GM21360 (cell line): Measurements from ENCODE around the gene MEN1.

Experiments used
- ATAC-seq: cut with Tn5 transposase; IDR thresholded peaks from one replicate; pipeline ENCODE4 v1.9.1; 2021; ENCODE audit warnings: mild to moderate bottlenecking, moderate library complexity; ENCODE audit not compliant: unreplicated experiment

Gene MEN1

DNA sequence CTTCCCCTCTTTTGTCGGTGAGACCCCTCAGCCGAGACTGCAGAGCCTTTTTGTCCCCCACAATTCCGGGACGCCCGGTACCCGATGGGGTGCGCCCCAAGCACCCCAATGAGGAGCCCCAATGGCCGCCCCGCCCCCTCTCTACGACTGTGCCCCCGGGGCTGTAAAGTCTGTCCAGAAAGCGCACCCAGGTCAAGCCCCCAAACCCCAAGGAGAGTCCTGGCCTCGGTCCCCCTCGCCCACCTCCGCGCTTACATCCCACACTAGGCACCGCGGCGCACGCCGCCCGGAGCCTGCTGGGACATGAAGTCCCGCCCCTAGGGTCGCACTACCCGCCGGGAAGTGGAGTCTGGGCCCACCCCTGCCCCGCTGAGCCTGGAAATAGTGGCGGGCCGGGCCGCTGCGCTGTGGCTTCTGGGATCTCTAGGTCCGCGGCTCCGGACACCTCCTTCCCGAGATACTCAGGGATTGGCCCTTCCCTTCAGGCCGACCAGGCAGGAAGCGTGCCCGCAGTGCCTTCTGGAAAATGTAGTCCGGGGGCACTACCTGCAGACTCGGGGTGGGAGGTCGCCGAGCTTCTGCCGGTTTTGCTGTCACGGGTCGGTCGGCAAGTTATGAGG, at the start of gene MEN1:
Gene MEN1 (minus strand): TSS at position 281 of the 620 bp plus-strand sequence. CDS start 442 bp downstream, outside the sequence.
- peak; percentile 52 for ATAC-seq

DNA sequence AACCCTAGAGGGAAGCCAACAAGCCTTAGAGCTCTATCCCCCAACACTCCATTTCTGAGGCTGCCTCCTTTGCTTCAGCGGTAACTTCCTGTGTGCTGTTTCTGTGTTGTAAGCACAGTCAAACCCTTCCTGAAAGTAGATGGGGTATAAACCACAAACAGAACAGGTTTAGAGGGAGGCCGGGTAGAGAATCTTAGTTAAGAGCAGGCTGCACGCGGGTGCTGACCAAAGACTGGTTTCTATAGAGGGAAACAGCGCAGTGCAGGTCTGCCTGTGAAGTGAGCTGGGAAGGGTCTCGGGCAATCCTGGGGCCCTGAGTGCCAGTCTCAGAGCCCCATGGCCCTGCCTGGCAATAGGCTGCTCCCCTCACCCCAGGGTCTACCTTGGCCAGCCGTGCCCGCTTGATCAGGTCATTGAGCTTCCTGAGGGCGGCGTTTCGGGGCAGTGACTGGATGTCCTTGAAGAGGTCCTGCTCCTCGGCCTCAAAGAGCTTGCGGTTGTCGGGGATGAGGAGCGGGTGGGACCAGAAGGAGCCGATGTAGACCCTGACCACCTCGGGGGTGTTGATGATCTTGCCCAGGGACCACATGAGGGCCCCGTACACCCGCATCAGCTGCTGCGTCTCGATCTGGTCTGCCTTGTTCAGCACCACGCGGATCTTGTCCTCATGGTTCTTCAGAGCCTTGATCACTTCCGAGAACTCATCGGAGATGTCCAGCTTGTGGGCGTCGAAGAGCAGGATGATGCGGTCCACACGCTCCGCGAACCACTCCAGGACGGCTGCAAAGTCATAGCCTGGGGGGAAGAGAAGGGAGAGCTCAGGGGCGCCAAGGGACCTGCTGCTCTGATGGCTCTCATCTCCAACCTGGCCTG, 49.4 kb upstream of the MEN1 start:
- peak; percentile 65 for ATAC-seq

DNA sequence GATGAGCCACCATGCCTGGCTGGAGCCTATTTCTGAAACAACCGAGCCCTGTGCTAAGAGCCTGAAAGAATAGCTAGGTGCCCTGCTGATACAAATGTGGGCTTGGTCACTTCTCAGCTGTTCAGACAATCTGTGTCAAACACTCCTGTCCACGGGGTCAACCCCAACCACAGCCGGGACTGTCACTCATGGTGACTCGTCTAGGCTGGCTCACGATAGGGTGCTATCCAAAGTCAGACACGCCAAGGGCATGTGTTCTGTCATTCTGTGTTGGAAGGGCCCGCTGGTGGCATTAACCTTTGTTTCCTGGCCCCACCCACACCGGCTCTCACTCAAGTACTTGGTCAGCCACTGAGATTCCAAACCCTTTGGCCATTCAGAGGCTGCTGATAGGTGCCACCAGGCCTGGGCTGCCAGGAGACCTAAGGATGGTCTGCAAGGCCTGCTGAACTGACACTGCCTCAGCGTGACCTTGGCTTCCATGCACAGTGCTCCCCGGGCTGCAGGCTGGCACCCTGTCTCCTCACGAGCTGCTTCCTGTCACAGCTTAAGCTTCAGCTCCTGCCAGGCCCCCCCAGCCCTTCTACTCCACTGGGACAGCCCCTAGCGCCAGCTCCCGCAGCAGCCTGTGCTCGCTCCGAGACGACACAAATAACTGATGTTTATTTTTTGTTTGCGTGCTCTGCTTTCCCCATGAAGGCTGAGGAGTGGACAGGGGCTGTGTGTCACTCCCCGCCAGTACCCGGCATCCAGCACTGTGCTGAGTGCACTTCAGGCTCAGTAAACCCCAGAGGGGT, 48.3 kb upstream of the MEN1 start:
- ATAC-seq, result no peak

DNA sequence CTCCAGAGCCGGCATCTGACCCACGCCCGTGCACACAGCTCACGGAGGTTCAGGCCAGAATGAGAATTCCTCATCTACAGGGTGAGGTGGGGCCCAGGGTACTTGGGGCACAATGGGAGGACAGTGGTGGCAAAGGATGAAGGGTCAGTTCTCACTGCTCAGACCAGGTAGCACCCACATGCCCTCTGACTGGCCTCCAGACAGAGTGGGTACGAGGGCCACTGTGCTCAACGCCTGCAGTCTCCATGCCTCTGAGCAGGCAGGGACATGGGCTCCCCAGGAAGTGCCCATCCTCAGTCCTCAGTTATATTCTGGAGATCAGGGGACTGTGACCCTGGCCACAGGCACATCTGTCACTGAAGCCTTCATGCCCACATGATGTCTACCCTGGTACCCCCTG, 47.1 kb upstream of the MEN1 start:
- no peak for ATAC-seq

DNA sequence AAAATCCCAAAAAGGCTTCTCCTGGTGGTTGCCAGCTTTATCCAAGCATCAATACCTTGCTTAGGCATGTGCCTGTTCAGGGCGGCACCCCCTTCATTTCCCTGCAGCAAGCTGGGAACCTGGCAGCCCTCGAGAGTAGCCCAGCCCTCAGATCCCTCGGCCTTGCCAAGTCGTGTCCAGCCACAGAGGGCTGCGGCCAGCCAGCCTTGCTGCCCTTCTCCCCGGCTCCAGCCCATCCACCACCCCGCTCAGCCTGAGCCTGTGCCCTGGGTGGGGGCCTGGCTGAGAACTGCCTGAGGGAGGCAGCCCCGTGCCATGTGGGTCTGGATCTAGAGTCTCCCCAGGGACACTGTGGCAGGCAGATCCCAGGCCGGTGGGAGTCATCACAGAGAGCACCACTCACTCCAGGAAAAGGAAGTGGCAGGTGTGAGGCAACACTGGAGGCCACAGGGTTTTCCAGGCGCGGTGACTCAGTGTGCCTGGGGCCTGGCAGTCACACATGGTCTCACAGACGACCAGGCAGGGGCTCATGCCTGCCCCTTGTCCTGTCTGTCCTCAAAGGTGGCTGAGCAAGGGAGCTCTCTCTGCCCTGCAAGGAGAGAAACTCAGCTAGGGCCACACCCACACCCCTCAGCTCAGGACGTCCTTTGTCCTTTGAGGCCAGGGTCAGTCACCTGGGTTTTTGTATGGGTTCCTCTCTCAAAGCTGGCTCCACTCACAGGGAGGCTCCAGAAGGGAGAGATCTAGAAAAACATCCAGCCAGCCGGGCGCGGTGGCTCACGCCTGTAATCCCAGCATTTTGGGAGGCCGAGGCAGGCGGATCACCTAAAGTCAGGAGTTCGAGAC, 46.3 kb upstream of the MEN1 start:
- no peak for ATAC-seq

DNA sequence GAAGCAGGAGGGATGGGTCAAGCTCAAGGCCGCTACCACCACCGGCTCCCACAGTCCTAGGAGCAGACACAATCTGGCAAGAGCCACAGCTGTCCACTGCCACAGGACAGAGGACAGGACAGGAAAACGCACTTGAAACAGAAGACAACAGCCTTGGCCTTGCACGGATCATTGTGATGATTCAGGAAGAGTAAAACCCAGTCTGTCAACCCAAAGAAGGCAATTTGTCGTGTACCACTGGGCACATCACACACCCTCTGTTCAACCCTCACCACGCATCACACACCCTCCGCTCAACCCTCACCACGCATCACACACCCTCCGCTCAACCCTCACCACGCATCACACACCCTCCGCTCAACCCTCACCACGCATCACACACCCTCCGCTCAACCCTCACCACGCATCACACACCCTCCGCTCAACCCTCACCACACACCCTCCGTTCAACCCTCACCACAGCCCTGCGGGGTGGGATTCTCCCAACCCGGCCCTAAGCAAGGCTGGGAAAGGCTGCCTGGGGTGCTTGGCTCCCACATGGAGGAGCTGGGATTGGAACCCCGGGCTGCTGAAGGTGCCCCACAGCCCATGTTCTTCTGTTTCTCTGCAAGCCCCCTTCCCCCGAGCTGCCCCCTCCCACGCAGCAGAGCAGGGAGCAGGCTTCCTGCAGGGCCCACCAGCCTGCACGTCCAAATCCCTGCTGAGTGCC, 45.4 kb upstream of the MEN1 start:
- ATAC-seq, result no peak

DNA sequence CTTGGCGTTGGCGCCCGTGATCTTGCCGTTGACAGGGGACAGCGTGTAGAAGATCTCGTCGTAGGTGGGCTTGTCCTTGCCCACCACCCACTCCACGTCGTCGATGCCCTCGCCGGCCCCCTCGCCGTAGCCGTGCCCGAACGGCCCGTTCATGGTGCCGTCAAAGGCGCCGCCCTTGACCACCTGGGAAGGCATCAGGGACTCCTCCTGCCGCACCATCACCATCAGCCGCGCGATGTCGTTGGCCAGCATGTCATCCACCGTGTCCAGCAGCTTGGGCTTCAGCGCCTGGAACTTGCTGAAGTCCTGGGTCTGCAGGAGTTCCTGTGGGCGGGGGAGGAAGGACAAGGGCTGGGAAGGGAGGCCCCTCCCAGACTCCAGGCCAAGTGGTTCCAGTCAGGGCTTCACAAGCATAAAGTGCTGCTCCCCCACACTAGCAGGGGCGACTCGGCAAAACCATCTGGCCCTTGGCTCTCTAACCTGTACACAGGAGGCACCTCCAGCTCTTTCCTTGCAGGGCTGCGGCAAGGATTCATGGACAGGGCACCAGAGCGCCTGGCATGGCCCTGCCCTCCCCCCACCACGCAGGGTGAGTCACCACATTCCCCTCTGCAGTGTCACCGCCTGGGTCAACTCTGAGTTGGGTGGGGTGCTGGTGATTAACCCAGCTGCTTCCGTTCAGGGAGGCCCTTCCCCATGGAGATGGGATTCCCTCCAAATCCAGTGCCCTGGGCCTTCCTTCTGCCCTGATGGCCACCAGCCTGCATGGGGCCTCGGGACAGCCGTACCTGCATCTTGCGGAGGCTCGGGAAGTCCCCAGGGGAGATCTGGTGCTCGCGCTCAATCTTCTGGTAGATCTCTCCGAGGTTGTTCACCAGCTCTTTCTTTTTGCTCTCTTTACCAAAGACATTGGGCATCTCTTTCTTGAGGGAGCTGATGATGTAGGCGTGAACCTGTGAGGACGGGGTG, 44.5 kb upstream of the MEN1 start:
- no peak for ATAC-seq

DNA sequence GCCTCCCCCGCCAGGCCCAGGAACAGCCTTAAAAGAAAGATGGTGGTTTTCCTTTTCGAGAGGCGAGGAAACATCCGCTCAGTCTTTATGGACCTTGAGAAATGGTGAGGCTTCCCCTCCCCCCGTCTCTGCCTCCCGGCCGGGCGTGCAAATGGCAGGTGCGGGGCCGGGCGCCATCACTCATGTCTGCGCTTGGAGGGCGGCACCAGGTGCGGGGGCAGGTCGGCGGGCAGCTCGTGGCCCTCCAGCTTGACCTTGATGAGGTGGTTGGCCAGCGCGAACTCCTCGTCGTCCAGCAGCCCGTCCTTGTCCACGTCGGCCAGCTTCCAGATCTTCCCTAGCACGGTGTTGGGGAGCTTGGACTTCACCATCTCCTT, 43.8 kb upstream of the MEN1 start:
- no peak for ATAC-seq

DNA sequence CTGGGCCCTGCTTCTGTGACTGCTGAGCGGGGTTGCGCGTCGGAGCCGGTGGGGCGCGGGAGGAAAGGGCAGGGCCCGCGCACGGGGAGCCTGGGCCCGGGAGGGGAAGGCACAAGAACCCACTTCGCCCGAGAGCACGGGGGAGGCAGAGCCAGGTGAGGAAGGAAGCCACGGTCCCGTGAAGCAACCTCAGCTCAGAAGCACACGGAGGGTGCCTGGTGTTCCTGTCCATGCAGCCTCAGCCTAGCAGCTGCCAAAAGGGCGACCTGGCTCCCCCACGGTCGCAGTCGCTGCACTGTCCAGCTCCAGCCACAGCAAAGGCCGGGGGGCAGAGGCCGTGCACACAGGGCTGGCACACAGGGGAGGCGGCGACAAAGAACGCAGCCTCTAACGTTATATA, 43.4 kb upstream of the MEN1 start:
- no peak for ATAC-seq

DNA sequence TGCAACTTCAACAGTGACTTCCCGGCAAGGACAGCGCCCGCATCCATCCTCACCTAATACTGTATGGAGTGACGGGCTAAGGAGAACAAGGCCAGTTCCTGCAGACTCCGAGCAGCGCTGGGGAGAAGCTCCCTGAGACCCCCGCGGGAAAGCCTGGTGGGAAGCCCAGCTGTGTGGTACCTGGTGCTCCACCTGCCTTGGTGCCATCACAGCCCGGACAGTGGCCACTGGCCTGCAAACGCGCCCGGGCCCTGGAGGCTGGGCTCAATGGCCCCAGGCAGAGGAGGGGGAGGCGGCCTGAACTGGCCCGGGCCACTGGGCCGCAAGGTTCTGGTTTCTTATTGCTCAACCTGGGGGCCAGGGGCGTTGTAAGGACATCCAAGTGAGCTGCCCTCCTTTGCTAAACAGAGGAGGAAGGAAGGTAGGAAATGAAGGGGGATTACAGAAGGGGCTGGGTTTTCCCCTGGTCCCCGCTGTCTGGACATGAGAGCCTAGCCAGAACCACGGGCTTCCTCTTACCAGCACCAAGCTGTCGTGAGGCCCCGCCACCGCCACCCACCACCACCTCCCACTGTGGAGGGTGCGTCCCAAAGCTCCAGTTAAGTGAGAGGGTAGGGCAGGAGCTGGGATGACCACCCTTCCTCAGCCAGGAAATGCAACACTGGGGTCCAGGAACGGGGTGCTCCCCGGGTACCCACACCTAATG, 42.6 kb upstream of the MEN1 start:
- ATAC-seq, result no peak

DNA sequence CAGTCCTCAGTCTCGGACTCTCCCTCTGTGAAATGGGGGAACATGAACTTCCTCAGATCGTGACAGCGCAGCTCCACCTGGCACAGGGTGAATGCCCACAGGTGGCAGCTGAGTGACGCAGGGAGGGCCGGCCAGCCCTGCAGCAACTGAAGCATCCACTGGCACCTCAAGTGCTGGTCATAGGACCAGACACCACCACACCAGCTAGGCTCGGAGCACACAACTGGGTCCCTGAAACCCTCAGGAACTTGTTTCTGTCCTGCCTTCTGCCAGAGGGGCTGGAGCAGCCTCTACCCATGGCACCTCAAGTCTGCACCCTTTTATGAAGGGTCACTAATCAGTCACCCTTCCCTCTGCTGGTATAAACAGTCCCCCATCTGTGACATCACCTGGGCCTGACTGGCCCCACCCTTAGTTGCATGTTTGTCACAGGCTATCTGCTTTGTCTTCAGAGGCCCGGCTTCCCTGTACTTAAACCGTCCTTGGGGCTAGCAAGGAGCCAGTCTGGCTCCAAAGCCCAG, 41.5 kb upstream of the MEN1 start:
- ATAC-seq, result no peak

DNA sequence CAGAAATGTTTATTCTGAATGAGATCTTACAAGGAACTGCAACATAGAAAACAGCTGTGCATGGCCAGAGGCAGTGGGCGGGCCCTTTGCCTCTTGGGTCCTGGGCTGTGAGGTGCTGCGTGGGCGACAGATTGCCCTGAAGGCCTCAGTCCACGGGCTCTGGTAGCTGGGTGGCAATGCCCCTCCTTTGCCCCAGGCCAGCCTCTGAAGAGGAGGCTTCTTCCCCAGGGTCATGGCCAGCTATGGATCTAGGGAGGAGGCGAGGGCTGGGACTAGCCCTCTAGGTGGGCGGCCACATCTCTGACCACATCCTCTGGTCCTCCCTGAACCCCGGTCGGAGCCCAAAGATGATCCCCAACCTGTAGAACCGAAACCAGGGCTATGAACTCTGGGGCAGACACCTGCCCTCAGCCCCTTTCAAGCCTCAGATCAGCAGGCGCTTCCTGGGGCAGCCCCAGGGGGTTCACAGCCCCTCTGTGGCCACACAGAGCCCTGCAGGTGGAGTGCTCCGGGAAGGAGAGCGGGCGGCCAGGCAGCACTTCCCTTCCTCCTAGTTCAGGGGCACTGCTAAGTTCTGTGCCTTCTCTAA, 40.7 kb upstream of the MEN1 start:
- peak; percentile 48 for ATAC-seq

DNA sequence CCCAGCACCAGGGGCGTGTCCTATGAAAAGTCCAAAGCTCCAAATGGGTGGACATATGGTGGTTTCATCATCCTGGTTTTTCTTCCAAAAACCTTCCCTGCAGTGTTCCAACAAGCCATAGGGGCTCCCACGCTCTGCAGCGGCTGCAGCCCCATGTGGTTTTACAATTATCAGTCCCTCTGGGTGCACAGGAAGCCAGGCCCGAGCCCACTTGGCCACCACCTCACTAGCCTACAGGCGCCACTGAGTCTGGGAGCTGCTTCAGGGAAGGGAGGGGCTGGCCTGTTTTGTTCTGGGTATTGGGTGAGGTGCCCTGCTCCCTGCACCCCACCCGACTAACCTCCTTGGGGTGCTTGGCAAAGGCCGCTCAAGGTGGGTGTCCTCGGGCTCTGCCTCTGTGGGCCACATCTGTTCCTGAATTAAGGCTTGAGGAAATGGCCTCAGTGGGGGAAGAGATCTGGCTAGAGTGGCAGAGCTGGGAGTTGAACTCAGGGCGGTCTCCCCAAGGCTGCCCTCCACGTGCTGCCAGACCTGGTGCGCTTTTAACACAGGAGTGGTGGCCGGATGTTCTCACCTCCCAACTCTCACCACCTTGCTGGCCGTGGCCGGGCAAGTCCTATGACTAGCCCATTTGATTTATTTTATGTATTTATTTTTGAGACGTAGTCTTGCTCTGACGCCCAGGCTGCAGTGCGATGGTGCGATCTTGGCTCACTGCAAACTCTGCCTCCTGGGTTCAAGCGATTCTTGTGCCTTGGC, 39.4 kb upstream of the MEN1 start:
- ATAC-seq, result no peak

DNA sequence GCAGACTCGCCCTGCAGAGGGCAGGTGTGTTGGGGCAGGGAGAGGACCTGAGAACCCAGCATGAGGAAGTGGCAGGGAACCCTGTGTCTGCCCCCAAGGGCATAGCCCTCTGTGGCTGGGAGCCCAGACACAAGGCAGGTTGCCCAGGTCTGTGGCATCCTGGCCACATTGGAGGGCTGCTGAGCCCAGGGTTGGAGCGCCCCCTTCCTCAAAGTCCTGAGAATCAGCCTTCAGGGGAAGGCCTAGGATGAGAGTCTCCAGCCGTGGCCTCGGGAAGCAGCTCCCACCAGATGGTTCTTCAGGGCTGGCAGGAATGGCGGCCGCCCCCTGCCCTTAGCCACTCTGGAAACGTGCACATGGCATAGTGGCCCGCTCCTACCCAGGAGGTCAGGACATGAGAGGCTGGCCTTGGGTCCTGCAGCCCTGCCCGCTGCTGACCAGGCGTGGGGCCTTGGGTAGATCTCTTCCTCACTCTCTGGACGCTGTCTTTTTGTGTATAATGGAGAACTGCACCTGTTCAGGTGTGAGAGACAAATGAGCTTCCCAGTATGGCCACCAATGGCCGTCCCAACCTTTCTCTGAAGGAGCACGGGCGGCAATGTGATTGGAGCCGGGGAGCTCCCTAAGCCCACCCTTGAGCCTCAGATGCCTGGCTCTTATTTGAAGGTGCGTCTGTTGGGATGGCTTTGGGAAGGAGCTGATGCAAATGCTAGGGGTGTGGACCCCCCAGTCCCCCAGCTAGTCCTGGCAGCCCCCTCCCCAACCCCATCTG, 38.7 kb upstream of the MEN1 start:
- ATAC-seq, result no peak

DNA sequence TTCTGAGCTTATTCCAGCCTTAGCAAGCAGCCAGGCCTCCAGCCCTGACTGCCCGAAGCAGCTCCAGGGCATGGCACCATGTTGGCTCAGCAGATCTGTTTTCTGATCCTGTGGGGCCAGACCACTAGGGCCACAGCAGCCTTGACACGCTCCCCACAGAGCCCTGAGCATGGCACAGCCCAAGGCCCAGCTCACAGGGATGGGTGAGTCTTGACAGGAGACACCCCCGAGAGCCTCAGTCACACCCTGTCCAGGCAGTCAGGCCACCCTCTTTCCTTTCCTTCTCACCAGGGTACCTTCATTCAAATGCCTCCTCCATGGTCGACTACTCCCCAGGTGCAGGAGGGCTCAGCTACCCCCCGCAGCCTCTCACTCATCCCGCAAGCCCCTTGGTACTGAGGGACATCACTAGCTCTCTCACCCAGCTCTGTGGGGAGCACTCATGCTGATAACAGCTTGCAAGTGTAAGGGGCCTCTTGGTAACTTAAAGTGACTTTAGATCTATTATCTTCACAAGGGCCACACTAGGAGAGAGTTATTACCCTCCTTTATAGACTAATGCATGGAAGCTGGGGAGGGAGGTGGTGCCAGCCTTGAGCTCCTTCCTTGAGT, 38.0 kb upstream of the MEN1 start:
- no peak for ATAC-seq
